SK-N-SH (cell line): ENCODE measurements around the gene OGFR. TPM values are rescaled to one million over a fixed set of nuclear protein-coding genes. Genes with fewer than 3 reads are reported as not detected.

Experiments used
- CTCF ChIA-PET: fragments of 300-600, 350-600 bp; formaldehyde crosslinking; extraction: SDS; loops from one replicate; lab custom pipeline; 2021; lab: Yijun Ruan, JAX
- POLR2A ChIA-PET: fragments of 350-600 bp; sonication (Branson Sonifier 250); formaldehyde crosslinking; extraction: SDS; loops from one replicate; lab custom pipeline; 2020; ENCODE audit warnings: antibody characterized with exemption, inconsistent platforms; lab: Yijun Ruan, JAX
- DNase-seq: peaks from one replicate; pipeline ENCODE4 v3.0.0; 2012
- H2AFZ ChIP-seq: fragments of 200-600 bp; sonication (generic); 2 replicates; pipeline ENCODE4 v1.8.1; 2016; ENCODE audit warnings: antibody characterized with exemption, mild to moderate bottlenecking, low read depth
- H3F3A ChIP-seq: fragments of 200-600 bp; sonication (generic); replicated peaks from 2 replicates; pipeline ENCODE3; 2016; ENCODE audit warnings: antibody characterized with exemption, mild to moderate bottlenecking; ENCODE audit not compliant: insufficient read depth
- H3K27ac ChIP-seq, 2 experiments: fragments of 200-500 bp in 1 of 2; fragments of 200-600 bp in 1 of 2; sonication (Bioruptor generic) in 1 of 2; sonication (generic), shearing (Covaris generic) in 1 of 2; 2 replicates each; pipeline versions ENCODE4 v1.5.1 to v1.6.1; 2014 to 2016; ENCODE audit warnings: low read depth in 2 of 2, inconsistent platforms in 1 of 2, low read length in 1 of 2, mild to moderate bottlenecking in 1 of 2, mixed read lengths in 1 of 2
- H3K27me3 ChIP-seq: fragments of 200-600 bp; sonication (generic), shearing (Covaris generic); 2 replicates; pipeline ENCODE4 v1.6.1; 2016; ENCODE audit warnings: mixed run types; ENCODE audit not compliant: insufficient read depth
- H3K36me3 ChIP-seq, 2 experiments: fragments of 200-500 bp in 1 of 2; fragments of 200-600 bp in 1 of 2; sonication (Bioruptor generic) in 1 of 2; sonication (generic) in 1 of 2; replicated peaks in 1 of 2; 2 replicates each; pipeline versions ENCODE3 to v1.5.1; 2014 to 2016; ENCODE audit warnings: low read length in 1 of 2, mild to moderate bottlenecking in 1 of 2; ENCODE audit not compliant: insufficient read depth in 2 of 2, control insufficient read depth in 1 of 2
- H3K4me1 ChIP-seq, 2 experiments: fragments of 200-500 bp in 1 of 2; fragments of 200-600 bp in 1 of 2; sonication (Bioruptor generic) in 1 of 2; sonication (generic), shearing (Covaris generic) in 1 of 2; 2 replicates each; pipeline versions ENCODE4 v1.5.1 to v1.6.1; 2014 to 2016; ENCODE audit warnings: low read depth in 1 of 2, low read length in 1 of 2, mixed run types in 1 of 2; ENCODE audit not compliant: insufficient read depth in 2 of 2, control insufficient read depth in 1 of 2
- H3K4me2 ChIP-seq: fragments of 200-600 bp; sonication (generic), shearing (Covaris generic); 2 replicates; pipeline ENCODE4 v1.6.1; 2017; ENCODE audit warnings: mixed run types
- H3K4me3 ChIP-seq, 2 experiments: fragments of 200-500 bp in 1 of 2; fragments of 200-600 bp in 1 of 2; sonication (Bioruptor generic) in 1 of 2; sonication (generic), shearing (Covaris generic) in 1 of 2; 2 replicates each; pipeline versions ENCODE4 v1.5.1 to v1.8.1; 2014 to 2016; ENCODE audit warnings: low read depth in 2 of 2, inconsistent platforms in 1 of 2, low read length in 1 of 2, mild to moderate bottlenecking in 1 of 2, mixed read lengths in 1 of 2, moderate library complexity in 1 of 2
- H3K79me2 ChIP-seq: fragments of 200-600 bp; sonication (generic); 2 replicates; pipeline ENCODE4 v1.8.1; 2017; ENCODE audit warnings: mild to moderate bottlenecking; ENCODE audit not compliant: insufficient read depth
- H3K9ac ChIP-seq: fragments of 200-600 bp; sonication (generic); 2 replicates; pipeline ENCODE4 v1.6.1; 2017; ENCODE audit warnings: mixed run types
- H3K9me2 ChIP-seq: fragments of 200-600 bp; sonication (generic); 2 replicates; pipeline ENCODE4 v1.6.1; 2017; ENCODE audit warnings: mixed run types
- H3K9me3 ChIP-seq: fragments of 200-600 bp; sonication (generic); 2 replicates; pipeline ENCODE4 v1.6.1; 2017; ENCODE audit warnings: mixed run types, mild to moderate bottlenecking, moderate library complexity
- H4K20me1 ChIP-seq: fragments of 200-600 bp; sonication (generic); 2 replicates; pipeline ENCODE4 v1.6.1; 2017; ENCODE audit warnings: mild to moderate bottlenecking, mixed run types; ENCODE audit not compliant: insufficient read depth
- EZH2phosphoT487 ChIP-seq: fragments of 200-600 bp; sonication (generic); IDR thresholded peaks from 2 replicates; pipeline ENCODE4 v1.6.1; 2017; ENCODE audit warnings: low read depth, mixed run types, mild to moderate bottlenecking, antibody characterized with exemption, moderate library complexity, borderline replicate concordance
- FOXJ3 ChIP-seq: sonication (generic); formaldehyde crosslinking; IDR thresholded peaks from 2 replicates; pipeline ENCODE4 v1.5.1; 2020; ENCODE audit warnings: mild to moderate bottlenecking, missing genetic modification reagents
- GABPA ChIP-seq: IDR thresholded peaks from 2 replicates; pipeline ENCODE4 v1.4.0; 2012; ENCODE audit warnings: low read depth, mild to moderate bottlenecking
- MEF2A ChIP-seq: IDR thresholded peaks from 2 replicates; pipeline ENCODE4 v1.4.0; 2012; ENCODE audit warnings: low read depth, borderline replicate concordance
- POLR2AphosphoS5 ChIP-seq: IDR thresholded peaks from 2 replicates; pipeline ENCODE4 v1.6.1; 2012; ENCODE audit warnings: low read depth, low read length
- RCOR1 ChIP-seq: fragments of 150-350 bp; IDR thresholded peaks from 2 replicates; pipeline ENCODE4 v1.6.1; 2017; ENCODE audit warnings: antibody characterized with exemption, low read length
- RFX5 ChIP-seq: IDR thresholded peaks from 2 replicates; pipeline ENCODE4 v1.6.1; 2012; ENCODE audit warnings: mild to moderate bottlenecking, improper control_type of control experiment, low read length
- SIN3A ChIP-seq: IDR thresholded peaks from 2 replicates; pipeline ENCODE4 v1.6.1; 2012; ENCODE audit warnings: low read depth, mild to moderate bottlenecking, low read length, moderate library complexity, borderline replicate concordance
- TCF12 ChIP-seq: IDR thresholded peaks from 2 replicates; pipeline ENCODE4 v1.4.0; 2012
- TEAD4 ChIP-seq: IDR thresholded peaks from 2 replicates; pipeline ENCODE4 v1.4.0; 2012; ENCODE audit warnings: mild to moderate bottlenecking, borderline replicate concordance; ENCODE audit not compliant: insufficient read depth
- WGBS: methylation state at CpG from one replicate; pipeline ENCODE4 v1.1.6; 2017; ENCODE audit warnings: low lambda C conversion rate; 5-methylcytosine and 5-hydroxymethylcytosine counted together
- polyA plus RNA-seq, 3 experiments: library from polyadenylated mRNA; depleted of rRNA; stranded (reverse); fragments of >200 nt; gene quantifications; 2 replicates each; pipeline ENCODE4 v1.2.3, GENCODE V29; 2012
- TF ChIP-seq, protein P1 (sequence below): fragments of 150-350 bp; IDR thresholded peaks from 2 replicates; pipeline ENCODE4 v1.6.1; 2016; ENCODE audit warnings: mild to moderate bottlenecking, low read depth, low read length

OGFR gene
- polyA plus RNA-seq, 1 of the 3 experiments (the other 2 are of a cell fraction), result 60.8 TPM

DNA sequence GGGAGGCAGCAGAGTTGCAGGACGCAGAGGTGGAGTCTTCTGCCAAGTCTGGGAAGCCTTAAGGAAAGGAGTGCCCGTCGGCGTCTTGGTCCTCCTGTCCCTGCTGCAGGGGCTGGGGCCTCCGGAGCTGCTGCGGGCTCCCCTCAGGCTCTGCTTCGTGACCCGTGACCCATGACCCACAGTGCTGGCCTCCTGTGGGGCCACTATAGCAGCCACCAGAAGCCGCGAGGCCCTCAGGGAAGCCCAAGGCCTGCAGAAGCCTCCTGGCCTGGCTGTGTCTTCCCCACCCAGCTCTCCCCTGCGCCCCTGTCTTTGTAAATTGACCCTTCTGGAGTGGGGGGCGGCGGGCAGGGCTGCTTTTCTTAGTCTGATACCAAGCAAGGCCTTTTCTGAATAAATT lies 9.0 kb downstream of the OGFR start:
- Histone ChIP-seq H4K20me1 (0 out of 2 replicates have a peak, but pooled peaks cover 8% of the 10 kb centered on the region), H3K9ac (no peak overlapping the region), H3K4me3 (no peak overlapping the region), H3K36me3 (peaks cover 10 to 45% of the 10 kb centered on the region in 2 experiments), H3K4me2 (no peak overlapping the region), H3K9me2 (no peaks in the 10 kb centered on the region), H3K79me2 (no peaks in the 10 kb centered on the region), H3K27ac (no peak overlapping the region), H3K27me3 (no peaks in the 10 kb centered on the region), H3K4me1 (peaks cover 9 to 33% of the 10 kb centered on the region in 2 experiments; a peak in 3 of 4 replicates), H2AFZ (no peak overlapping the region), H3K9me3 (no peaks in the 10 kb centered on the region), H3F3A (no peaks in the 10 kb centered on the region)
- CTCF ChIA-PET, result interaction anchor here (0.7 kb wide), 1 partner anchor 9 kb away, joined by 4 read pairs; no protein-coding TSS in a partner anchor
- TF ChIP-seq TEAD4, result no peak
- WGBS, result 100% methylated on average over 2 of the region's 13 CpGs
- no peak for DNase-seq
- POLR2A ChIA-PET, result no interaction called here

DNA sequence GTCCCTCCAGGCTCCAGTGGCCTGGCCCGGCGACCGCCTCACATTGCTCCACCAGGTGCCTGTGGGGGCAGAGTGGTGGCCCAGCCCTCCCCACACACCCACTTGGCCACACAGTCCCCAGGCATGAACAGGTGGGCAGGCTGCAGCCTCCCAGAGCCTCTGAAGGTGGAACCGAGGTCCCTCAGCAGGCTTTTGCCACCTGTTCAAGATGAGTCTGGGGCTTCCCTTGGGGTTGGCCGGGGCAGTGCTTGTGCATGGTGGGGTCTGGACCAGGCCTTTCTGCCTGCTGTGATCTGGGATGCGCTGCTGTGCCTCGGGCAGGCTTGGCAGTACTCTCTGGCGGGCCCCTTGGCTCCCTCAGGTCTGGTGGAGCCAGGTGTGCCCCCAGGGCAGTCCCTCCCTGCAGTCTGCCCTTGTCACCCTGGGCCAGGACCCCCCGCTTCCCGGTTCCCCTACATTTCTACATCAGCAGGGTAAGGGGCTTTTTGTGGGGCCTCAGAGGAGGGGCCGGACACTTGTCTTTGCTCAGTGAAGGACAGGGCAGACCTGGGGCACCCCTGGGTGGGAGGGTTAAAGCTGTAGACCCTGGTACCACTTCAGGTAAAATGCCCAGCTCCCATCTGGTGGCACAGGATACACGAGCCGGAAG lies 9.5 kb downstream of the OGFR start:
- H2AFZ ChIP-seq, result no peak overlapping the region
- 0 out of 2 replicates have a peak, but pooled peaks cover 8% of the 10 kb centered on the region for H4K20me1 ChIP-seq
- CTCF ChIA-PET, result interaction anchor here (0.7 to 2.3 kb wide), 4 partner anchors 9 to 83 kb away, joined by 3 to 13 read pairs (median 4); partner anchors contain the start of gene OGFR
- H3F3A ChIP-seq, result no peaks in the 10 kb centered on the region
- 91% methylated on average over 5 of the region's 13 CpGs for WGBS
- peaks cover 13 to 39% of the 10 kb centered on the region in 2 experiments; a peak in 3 of 4 replicates for H3K4me1 ChIP-seq
- no peak overlapping the region for H3K4me2 ChIP-seq
- H3K79me2 ChIP-seq, result no peaks in the 10 kb centered on the region
- H3K9me3 ChIP-seq, result no peaks in the 10 kb centered on the region
- peaks cover 5 to 42% of the 10 kb centered on the region in 2 experiments for H3K36me3 ChIP-seq
- H3K27me3 ChIP-seq, result no peaks in the 10 kb centered on the region
- DNase-seq, result no peak
- no peaks in the 10 kb centered on the region for H3K9me2 ChIP-seq
- TF ChIP-seq RCOR1 (no peak), MEF2A (no peak), FOXJ3 (CRISPR knock-in tag) (no peak), GABPA (no peak), POLR2AphosphoS5 (no peak; the same call in 1 of the 2 replicates), RFX5 (no peak), EZH2phosphoT487 (no peak), TCF12 (no peak), SIN3A (no peak)
- TF ChIP-seq, protein P1, sequence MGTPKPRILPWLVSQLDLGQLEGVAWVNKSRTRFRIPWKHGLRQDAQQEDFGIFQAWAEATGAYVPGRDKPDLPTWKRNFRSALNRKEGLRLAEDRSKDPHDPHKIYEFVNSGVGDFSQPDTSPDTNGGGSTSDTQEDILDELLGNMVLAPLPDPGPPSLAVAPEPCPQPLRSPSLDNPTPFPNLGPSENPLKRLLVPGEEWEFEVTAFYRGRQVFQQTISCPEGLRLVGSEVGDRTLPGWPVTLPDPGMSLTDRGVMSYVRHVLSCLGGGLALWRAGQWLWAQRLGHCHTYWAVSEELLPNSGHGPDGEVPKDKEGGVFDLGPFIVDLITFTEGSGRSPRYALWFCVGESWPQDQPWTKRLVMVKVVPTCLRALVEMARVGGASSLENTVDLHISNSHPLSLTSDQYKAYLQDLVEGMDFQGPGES, result no peak
- no peak overlapping the region for H3K4me3 ChIP-seq
- no peak overlapping the region for H3K9ac ChIP-seq
- H3K27ac ChIP-seq, result no peak overlapping the region; a peak in 1 of 4 replicates
- POLR2A ChIA-PET, result no interaction called here
